H1 (cell line): Measurements from ENCODE around the gene SSRP1. TPM values are rescaled to one million over a fixed set of nuclear protein-coding genes. Genes with fewer than 3 reads are reported as not detected.

Source experiments
- CTCF ChIA-PET: fragments of 300-600 bp; sonication (Branson Sonifier 250); formaldehyde crosslinking; loops from one replicate; lab custom pipeline; 2021; ENCODE audit not compliant: partially characterized antibody; lab: Charles Lee
- POLR2A ChIA-PET: fragments of 300-600 bp; sonication (Branson Sonifier 250); formaldehyde crosslinking; loops from one replicate; lab custom pipeline; 2021; ENCODE audit warnings: inconsistent platforms; ENCODE audit not compliant: partially characterized antibody; lab: Charles Lee
- DNase-seq, 2 experiments: peaks; one replicate each; pipeline versions ENCODE4 v3.0.0 to v3.0.0-alpha.2; 2010 to 2022; ENCODE audit warnings: low spot score in 2 of 2, low read depth in 1 of 2, mixed read lengths in 1 of 2
- FAIRE-seq: peaks from 2 replicates; lab custom pipeline; 2011; peaks lifted over from hg19 to GRCh38; lab: Jason Lieb, UNC
- H2AFZ ChIP-seq: 2 replicates; pipeline ENCODE4 v1.8.1; 2012; ENCODE audit warnings: low read length, inconsistent platforms
- H2AK5ac ChIP-seq: 2 replicates; pipeline ENCODE4 v1.6.1; 2013; ENCODE audit warnings: low read depth, low read length
- H2BK120ac ChIP-seq: replicated peaks from 2 replicates; pipeline ENCODE3; 2013; ENCODE audit warnings: low read depth, low read length, inconsistent platforms
- H2BK12ac ChIP-seq: 2 replicates; pipeline ENCODE4 v1.6.1; 2013; ENCODE audit warnings: low read depth, low read length
- H2BK15ac ChIP-seq: 2 replicates; pipeline ENCODE4 v1.6.1; 2013; ENCODE audit warnings: low read length
- H2BK20ac ChIP-seq: 2 replicates; pipeline ENCODE4 v1.6.1; 2013; ENCODE audit warnings: low read length
- H2BK5ac ChIP-seq: 2 replicates; pipeline ENCODE4 v1.6.1; 2013; ENCODE audit warnings: low read depth, low read length
- H3K14ac ChIP-seq: 2 replicates; pipeline ENCODE4 v1.6.1; 2013; ENCODE audit warnings: inconsistent platforms; ENCODE audit not compliant: insufficient read length
- H3K18ac ChIP-seq: 2 replicates; pipeline ENCODE4 v1.6.1; 2013; ENCODE audit warnings: low read length; ENCODE audit errors: extremely low read depth
- H3K23ac ChIP-seq: 2 replicates; pipeline ENCODE4 v1.6.1; 2013; ENCODE audit warnings: inconsistent platforms; ENCODE audit not compliant: insufficient read length
- H3K23me2 ChIP-seq: 2 replicates; pipeline ENCODE4 v1.6.1; 2013; ENCODE audit warnings: low read depth, low read length
- H3K27ac ChIP-seq: 2 replicates; pipeline ENCODE4 v1.6.1; 2011; ENCODE audit warnings: low read depth, low read length, inconsistent platforms
- H3K27me3 ChIP-seq, 4 experiments: replicated peaks in 1 of 4; 1 replicate in 1 of 4; 2 replicates in 3 of 4; pipeline versions ENCODE4 v1.6.1 to v1.8.1; 2011 to 2013; ENCODE audit warnings: low read length in 3 of 4, mild to moderate bottlenecking in 3 of 4, inconsistent platforms in 2 of 4, mixed read lengths in 2 of 4, moderate library complexity in 1 of 4; ENCODE audit not compliant: control insufficient read depth in 3 of 4, insufficient read depth in 3 of 4; ENCODE audit errors: extremely low read depth in 1 of 4
- H3K36me3 ChIP-seq, 4 experiments: 2 replicates each; pipeline versions ENCODE4 v1.6.1 to v1.8.1; 2011 to 2013; ENCODE audit warnings: mild to moderate bottlenecking in 4 of 4, low read length in 3 of 4, moderate library complexity in 2 of 4, control low read depth in 1 of 4, inconsistent platforms in 1 of 4; ENCODE audit not compliant: insufficient read depth in 4 of 4, control insufficient read depth in 2 of 4
- H3K4ac ChIP-seq: replicated peaks from 2 replicates; pipeline ENCODE3; 2013; ENCODE audit warnings: low read length, low read depth, mixed read lengths, inconsistent platforms; ENCODE audit not compliant: insufficient read length
- H3K4me1 ChIP-seq, 4 experiments: replicated peaks in 1 of 4; 1 replicate in 1 of 4; 2 replicates in 3 of 4; pipeline versions ENCODE4 v1.6.1 to v1.8.1; 2011 to 2013; ENCODE audit warnings: low read length in 3 of 4, inconsistent platforms in 2 of 4, mixed read lengths in 1 of 4; ENCODE audit not compliant: insufficient read depth in 4 of 4, control insufficient read depth in 3 of 4
- H3K4me2 ChIP-seq, 2 experiments: 2 replicates each; pipeline versions ENCODE4 v1.6.1 to v1.8.1; 2011 to 2013; ENCODE audit warnings: low read depth in 2 of 2, low read length in 2 of 2, control low read depth in 1 of 2, inconsistent platforms in 1 of 2, mild to moderate bottlenecking in 1 of 2; ENCODE audit not compliant: insufficient read depth in 1 of 2
- H3K4me3 ChIP-seq, 4 experiments: fragments of 200-600, 300-600 bp in 1 of 4; sonication (generic), shearing (Covaris generic), sonication (Bioruptor Twin) in 1 of 4; 2 replicates each; pipeline versions ENCODE4 v1.5.1 to v1.8.1; 2011 to 2016; ENCODE audit warnings: low read length in 4 of 4, low read depth in 3 of 4, control low read depth in 2 of 4, inconsistent platforms in 2 of 4, mild to moderate bottlenecking in 2 of 4, mixed read lengths in 1 of 4, moderate library complexity in 1 of 4; ENCODE audit not compliant: insufficient read depth in 2 of 4; ENCODE audit errors: extremely low read depth in 1 of 4
- H3K56ac ChIP-seq: replicated peaks from 2 replicates; pipeline ENCODE3; 2013; ENCODE audit warnings: low read depth, mild to moderate bottlenecking, mixed read lengths, low read length, inconsistent platforms; ENCODE audit not compliant: insufficient read length
- H3K79me1 ChIP-seq: 2 replicates; pipeline ENCODE4 v1.6.1; 2013; ENCODE audit warnings: low read depth, low read length, control low read depth
- H3K79me2 ChIP-seq, 2 experiments: 2 replicates each; pipeline versions ENCODE4 v1.6.1 to v1.8.1; 2012 to 2013; ENCODE audit warnings: low read length in 2 of 2, mild to moderate bottlenecking in 2 of 2, inconsistent platforms in 1 of 2; ENCODE audit not compliant: insufficient read depth in 2 of 2, control insufficient read depth in 1 of 2
- H3K9ac ChIP-seq, 4 experiments: replicated peaks in 1 of 4; 1 replicate in 1 of 4; 2 replicates in 3 of 4; pipeline versions ENCODE4 v1.6.1 to v1.8.1; 2011 to 2013; ENCODE audit warnings: low read depth in 3 of 4, low read length in 3 of 4, control low read depth in 2 of 4, mild to moderate bottlenecking in 2 of 4, moderate library complexity in 2 of 4, inconsistent platforms in 1 of 4; ENCODE audit errors: extremely low read depth in 1 of 4
- H3K9me3 ChIP-seq, 2 experiments: 2 replicates each; pipeline versions ENCODE4 v1.6.1 to v1.8.1; 2012 to 2013; ENCODE audit warnings: mild to moderate bottlenecking in 2 of 2, moderate library complexity in 2 of 2, control low read depth in 1 of 2, inconsistent platforms in 1 of 2, low read depth in 1 of 2, low read length in 1 of 2, mixed read lengths in 1 of 2; ENCODE audit not compliant: insufficient read depth in 2 of 2
- H4K20me1 ChIP-seq, 2 experiments: replicated peaks in 1 of 2; 2 replicates each; pipeline versions ENCODE3 to v1.8.1; 2011 to 2013; ENCODE audit warnings: inconsistent platforms in 2 of 2, low read length in 2 of 2, mild to moderate bottlenecking in 1 of 2; ENCODE audit not compliant: insufficient read depth in 2 of 2, control insufficient read depth in 1 of 2
- H4K5ac ChIP-seq: 2 replicates; pipeline ENCODE4 v1.6.1; 2013; ENCODE audit warnings: low read length, low read depth, mixed read lengths, inconsistent platforms; ENCODE audit not compliant: insufficient read length
- H4K8ac ChIP-seq: 2 replicates; pipeline ENCODE4 v1.8.0; 2013; ENCODE audit warnings: mild to moderate bottlenecking, moderate library complexity, low read length, inconsistent platforms; ENCODE audit not compliant: insufficient read depth; ENCODE audit errors: extremely low read depth
- H4K91ac ChIP-seq: replicated peaks from 2 replicates; pipeline ENCODE3; 2013; ENCODE audit warnings: low read length, mixed read lengths, inconsistent platforms; ENCODE audit not compliant: insufficient read length
- BACH1 ChIP-seq: IDR thresholded peaks from 2 replicates; pipeline ENCODE4 v1.6.1; 2012; ENCODE audit warnings: low read length, improper control_type of control experiment
- CBX8 ChIP-seq: fragments of 300-800, 300-1000 bp; sonication (generic); IDR thresholded peaks from 2 replicates; pipeline ENCODE4 v1.7.1; 2016; ENCODE audit warnings: low read depth, low read length, borderline replicate concordance
- CEBPB ChIP-seq: IDR thresholded peaks from 2 replicates; pipeline ENCODE4 v1.6.1; 2012; ENCODE audit warnings: low read depth, low read length
- JUN ChIP-seq: IDR thresholded peaks from 2 replicates; pipeline ENCODE4 v1.6.1; 2011; ENCODE audit warnings: low read depth, mild to moderate bottlenecking, improper control_type of control experiment, low read length
- KDM1A ChIP-seq: fragments of 200-600, 300-600 bp; sonication (generic); IDR thresholded peaks from 2 replicates; pipeline ENCODE4 v1.7.1; 2016; ENCODE audit warnings: mild to moderate bottlenecking, low read length, borderline replicate concordance
- KDM5A ChIP-seq: fragments of 200-600 bp; IDR thresholded peaks from 2 replicates; pipeline ENCODE4 v1.7.1; 2012; ENCODE audit warnings: mild to moderate bottlenecking, low read length, inconsistent platforms, mixed read lengths
- PHF8 ChIP-seq: fragments of 200-600 bp; sonication (generic); conservative IDR thresholded peaks from 2 replicates; pipeline ENCODE4 v1.7.1; 2012; ENCODE audit warnings: low read depth, mild to moderate bottlenecking, inconsistent platforms, low read length, moderate library complexity
- RBBP5 ChIP-seq: IDR thresholded peaks from 2 replicates; pipeline ENCODE4 v1.7.1; 2012; ENCODE audit warnings: low read depth, mild to moderate bottlenecking, inconsistent platforms, low read length, moderate library complexity, borderline replicate concordance
- SP4 ChIP-seq: IDR thresholded peaks from 2 replicates; pipeline ENCODE4 v1.6.1; 2012; ENCODE audit warnings: low read length, inconsistent platforms
- SRF ChIP-seq: IDR thresholded peaks from 2 replicates; pipeline ENCODE4 v1.6.1; 2011; ENCODE audit warnings: mild to moderate bottlenecking, low read depth, low read length, moderate library complexity
- WGBS, 2 experiments: shearing (Covaris generic) in 1 of 2; methylation state at CpG; one replicate each; pipeline versions ENCODE4 v1.1.6 to v1.1.7; 2013 to 2015; ENCODE audit warnings: low lambda C conversion rate in 2 of 2, mixed read lengths in 2 of 2, inconsistent platforms in 1 of 2, low coverage in 1 of 2, missing lambda C conversion rate in 1 of 2; ENCODE audit not compliant: insufficient replicate concordance in 2 of 2, insufficient coverage in 1 of 2, insufficient read length in 1 of 2; ENCODE audit errors: extremely low coverage in 1 of 2, missing lambda C conversion rate in 1 of 2; 5-methylcytosine and 5-hydroxymethylcytosine counted together
- polyA plus RNA-seq, 7 experiments: library from polyadenylated mRNA; depleted of rRNA in 3 of 7; stranded (reverse) in 5 of 7; unstranded in 2 of 7; fragments of >200 nt in 5 of 7; fragments of 200-250 nt in 2 of 7; gene quantifications; 1 replicate in 5 of 7; 2 replicates in 1 of 7; 4 replicates in 1 of 7; pipeline versions ENCODE4 v1.2.1 to v1.2.3, GENCODE V29; 2011 to 2013; ENCODE audit warnings: missing spikeins in 2 of 7, mixed read lengths in 2 of 7
- total RNA-seq: library from RNA; stranded (reverse); fragmentation: NEBNext Ultra II Directional; extraction: Animal tissue kit (Norgen Biotek cat#: 25700); gene quantifications from 2 replicates; pipeline ENCODE4 v1.2.1, GENCODE V29; 2021

Gene SSRP1
- total and polyA plus RNA-seq, 2 of the 8 experiments (the other 6 are each of a cell fraction or from before 2014, with no cell fraction given): 259 to 281 TPM

GRCh38 chr11:57294225-57295131 lies 41.2 kb downstream of the SSRP1 start:
- H3K4me2 ChIP-seq: no peak overlapping the region
- no peak for FAIRE-seq
- POLR2A ChIA-PET: interaction anchor here (0.6 to 39.4 kb wide), 8 partner anchors 10 to 345 kb away, joined by 3 to 1279 read pairs (median 8); partner anchors contain the start of genes P2RX3, SSRP1 and TNKS1BP1

More at GRCh38 chr11:57294225-57295131, 41.2 kb downstream of the SSRP1 start:
- Histone ChIP-seq H3K27ac (no peak overlapping the region), H3K23ac (no peak overlapping the region), H4K20me1 (peaks cover 0 to 2% of the 10 kb centered on the region in 2 experiments), H3K56ac (no peak overlapping the region), H3K9me3 (no peaks in the 10 kb centered on the region), H2BK120ac (no peak overlapping the region), H3K23me2 (peaks cover 2% of the 10 kb centered on the region; the same call in 1 of the 2 replicates), H2BK20ac (no peak overlapping the region), H4K5ac (no peak overlapping the region), H2BK12ac (no peak overlapping the region), H2AK5ac (no peak overlapping the region), H2AFZ (no peak overlapping the region), H3K4me3 (no peak overlapping the region), H3K18ac (no peak overlapping the region), H3K79me2 (no peaks in the 10 kb centered on the region), H3K4ac (no peak overlapping the region), H3K14ac (no peak overlapping the region), H3K9ac (no peak overlapping the region), H3K79me1 (no peaks in the 10 kb centered on the region), H4K91ac (no peak overlapping the region), H3K36me3 (peaks cover 3 to 13% (median 10%) of the 10 kb centered on the region in 4 experiments), H4K8ac (no peak overlapping the region), H2BK5ac (no peak overlapping the region), H3K27me3 (no peaks in the 10 kb centered on the region), H2BK15ac (no peak overlapping the region), H3K4me1 (peaks cover 0 to 5% (median 2%) of the 10 kb centered on the region in 4 experiments; a peak in 3 of 7 replicates)
- WGBS, 2 experiments: 85% methylated on average over 2 of the region's 2 CpGs; no CpG with 5 or more reads in 1 of the 2 experiments
- no peak for TF ChIP-seq SRF
- no peak for TF ChIP-seq JUN
- no peak for TF ChIP-seq SP4
- no peak for TF ChIP-seq RBBP5
- no peak for TF ChIP-seq BACH1
- TF ChIP-seq PHF8: no peak
- TF ChIP-seq KDM5A: no peak
- TF ChIP-seq KDM1A: no peak
- no peak for TF ChIP-seq CBX8
- TF ChIP-seq CEBPB: no peak
- DNase-seq: no peak
- CTCF ChIA-PET: interaction anchor here (0.6 to 3.0 kb wide), 9 partner anchors 8 to 454 kb away, joined by 3 to 13 read pairs (median 3); partner anchors contain the start of gene P2RX3
